Measurements from ENCODE around the gene PTS. TPM values are rescaled to one million over a fixed set of nuclear protein-coding genes. Genes with fewer than 3 reads are reported as not detected.

PTS gene
- total RNA-seq, 1 donor = 52.2 TPM

GRCh38 chr11:112226831-112227401 is 688 bp downstream of the PTS start:
- peak; percentile 60 for DNase-seq (ENCODE audit: low read depth)
- TF ChIP-seq, protein P1, sequence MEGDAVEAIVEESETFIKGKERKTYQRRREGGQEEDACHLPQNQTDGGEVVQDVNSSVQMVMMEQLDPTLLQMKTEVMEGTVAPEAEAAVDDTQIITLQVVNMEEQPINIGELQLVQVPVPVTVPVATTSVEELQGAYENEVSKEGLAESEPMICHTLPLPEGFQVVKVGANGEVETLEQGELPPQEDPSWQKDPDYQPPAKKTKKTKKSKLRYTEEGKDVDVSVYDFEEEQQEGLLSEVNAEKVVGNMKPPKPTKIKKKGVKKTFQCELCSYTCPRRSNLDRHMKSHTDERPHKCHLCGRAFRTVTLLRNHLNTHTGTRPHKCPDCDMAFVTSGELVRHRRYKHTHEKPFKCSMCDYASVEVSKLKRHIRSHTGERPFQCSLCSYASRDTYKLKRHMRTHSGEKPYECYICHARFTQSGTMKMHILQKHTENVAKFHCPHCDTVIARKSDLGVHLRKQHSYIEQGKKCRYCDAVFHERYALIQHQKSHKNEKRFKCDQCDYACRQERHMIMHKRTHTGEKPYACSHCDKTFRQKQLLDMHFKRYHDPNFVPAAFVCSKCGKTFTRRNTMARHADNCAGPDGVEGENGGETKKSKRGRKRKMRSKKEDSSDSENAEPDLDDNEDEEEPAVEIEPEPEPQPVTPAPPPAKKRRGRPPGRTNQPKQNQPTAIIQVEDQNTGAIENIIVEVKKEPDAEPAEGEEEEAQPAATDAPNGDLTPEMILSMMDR (IDR thresholded peaks at IDR 0.05; ENCODE audit: insufficient read depth, low read length) = no peak
- H3K4me3 ChIP-seq (ENCODE audit: low read depth, low read length) = peak overlapping the region; percentile 93

GRCh38 chr11:112227471-112227870 is 1.2 kb downstream of the PTS start:
- DNase-seq (ENCODE audit: low read depth) = no peak
- peak overlapping the region; percentile 93 for H3K4me3 ChIP-seq (ENCODE audit: low read depth, low read length)
- TF ChIP-seq, protein P1 (IDR thresholded peaks at IDR 0.05; ENCODE audit: insufficient read depth, low read length) = no peak

DNA sequence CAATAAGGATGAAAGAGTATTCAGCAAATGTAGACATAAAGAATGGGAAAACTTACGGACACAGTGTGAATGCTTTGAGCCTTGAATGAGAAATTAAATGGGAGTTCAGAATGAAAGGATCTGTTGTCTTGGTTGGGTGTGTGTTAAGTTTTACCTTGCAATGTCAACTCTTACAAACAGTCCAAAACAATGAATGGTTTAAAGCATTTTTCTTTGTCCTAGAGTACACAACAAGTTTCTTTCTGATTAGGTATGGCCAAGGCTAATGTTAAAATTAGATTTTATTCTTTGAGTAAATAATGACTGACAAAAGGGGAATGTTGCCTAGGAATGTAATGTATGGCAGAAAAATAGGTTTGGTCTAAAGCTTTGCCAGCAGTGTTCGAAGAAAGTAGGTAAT is 2.5 kb downstream of the PTS start:
- DNase-seq (ENCODE audit: low read depth) = no peak
- H3K4me3 ChIP-seq (ENCODE audit: low read depth, low read length) = no peak overlapping the region
- TF ChIP-seq, protein P1 (IDR thresholded peaks at IDR 0.05; ENCODE audit: insufficient read depth, low read length) = no peak

- DNase-seq (ENCODE audit: low read depth) = no peak
- TF ChIP-seq, protein P1 (IDR thresholded peaks at IDR 0.05; ENCODE audit: insufficient read depth, low read length) = no peak
- H3K4me3 ChIP-seq (ENCODE audit: low read depth, low read length) = no peak overlapping the region
Measured at GRCh38 chr11:112229159-112229558, 2.9 kb downstream of the PTS start.

GRCh38 chr11:112229746-112230433 is 3.7 kb downstream of the PTS start:
- TF ChIP-seq, protein P1 (IDR thresholded peaks at IDR 0.05; ENCODE audit: insufficient read depth, low read length) = no peak
- H3K4me3 ChIP-seq (ENCODE audit: low read depth, low read length) = no peak overlapping the region
- DNase-seq (ENCODE audit: low read depth) = peak; percentile 79

DNA sequence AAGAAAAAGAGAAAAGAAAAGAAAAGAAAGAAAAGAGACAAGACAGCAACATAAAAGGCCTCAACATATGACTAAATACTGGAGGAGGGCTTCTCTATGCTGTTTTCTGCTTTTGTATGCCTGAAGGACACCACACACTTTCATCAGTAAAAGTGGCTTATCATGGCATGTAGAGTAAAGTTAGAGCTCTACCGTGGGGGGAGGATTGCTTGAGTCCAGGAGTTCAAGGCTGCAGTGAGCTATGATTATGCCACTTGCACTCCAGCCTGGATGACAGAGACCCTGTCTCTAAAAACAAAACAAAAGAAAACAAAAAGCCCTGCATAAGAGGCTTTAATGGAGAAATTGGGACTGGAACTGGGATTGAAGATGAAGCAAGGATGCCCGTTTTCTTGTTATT is 5.7 kb downstream of the PTS start:
- no peak overlapping the region for H3K4me3 ChIP-seq (ENCODE audit: low read depth, low read length)
- TF ChIP-seq, protein P1 (IDR thresholded peaks at IDR 0.05; ENCODE audit: insufficient read depth, low read length) = no peak
- DNase-seq (ENCODE audit: low read depth) = no peak

All from fibroblast of the aortic adventitia (primary cell).